Right lobe of liver (tissue), 6 donors: ENCODE results near the gene NFKB1. TPM values are rescaled to one million over a fixed set of nuclear protein-coding genes. Genes with fewer than 3 reads are reported as not detected.
A peak's percentile ranks its signal among the peaks of the same experiment; 100 is the strongest.

Experiments
- ATAC-seq, 4 donors: fragments of 200-7000 bp; cut with Tn5 transposase; one replicate each; pipeline ENCODE4 v1.9.1; 2020; ENCODE audit warnings: mild to moderate bottlenecking in 4 of 4, moderate library complexity in 4 of 4
- DNase-seq, 3 donors: peaks; one replicate each; pipeline ENCODE4 v3.0.0-alpha.2; 2020
- H3K27ac ChIP-seq, 3 donors: fragments of 200-600 bp; one replicate each; pipeline ENCODE4 v1.8.0; 2022
- H3K27me3 ChIP-seq, 2 donors: fragments of 200-600 bp; one replicate each; pipeline ENCODE4 v1.8.0; 2022
- H3K36me3 ChIP-seq, 4 donors: fragments of 200-600 bp; sonication (generic) in 1 of 4; one replicate each; pipeline versions ENCODE4 v1.5.1 to v1.8.0; 2017 to 2022; ENCODE audit warnings: control low read depth in 1 of 4
- H3K4me1 ChIP-seq, 4 donors: fragments of 200-600 bp; sonication (generic) in 1 of 4; one replicate each; pipeline versions ENCODE4 v1.5.1 to v1.8.0; 2017 to 2022; ENCODE audit warnings: control low read depth in 1 of 4
- H3K4me3 ChIP-seq, 3 donors: fragments of 200-600 bp; one replicate each; pipeline ENCODE4 v1.8.0; 2022
- H3K9me3 ChIP-seq, 4 donors: fragments of 200-600 bp; sonication (generic) in 1 of 4; one replicate each; pipeline versions ENCODE4 v1.5.1 to v1.8.0; 2017 to 2022; ENCODE audit warnings: control low read depth in 1 of 4
- CTCF ChIP-seq, 4 donors: fragments of 200-600 bp in 3 of 4; fragments of 450-650 bp in 1 of 4; IDR thresholded peaks; one replicate each; pipeline versions ENCODE4 v1.5.1 to v1.8.0; 2016 to 2022; ENCODE audit warnings: antibody characterized with exemption in 4 of 4, mild to moderate bottlenecking in 2 of 4
- POLR2A ChIP-seq: fragments of 450-650 bp; IDR thresholded peaks from one replicate; pipeline ENCODE4 v1.6.1; 2017; ENCODE audit warnings: antibody characterized with exemption, mild to moderate bottlenecking
- WGBS: methylation state at CpG from one replicate; pipeline ENCODE4 v1.1.6; 2018; ENCODE audit warnings: low coverage, low lambda C conversion rate; ENCODE audit not compliant: insufficient coverage; ENCODE audit errors: missing lambda C conversion rate; 5-methylcytosine and 5-hydroxymethylcytosine counted together
- intact Hi-C, 2 donors: fragments of 100-400 bp; cut with DNase I; formaldehyde crosslinking; loops; one replicate each; pipeline versions ENCODE4 v1.11.2 to v1.14.1; 2022
- total RNA-seq, 6 experiments: library from RNA; depleted of rRNA in 2 of 6; stranded (reverse); fragments of >200 nt in 2 of 6; fragmentation: NEBNext Ultra II Directional in 3 of 6; extraction: Animal tissue kit (Norgen Biotek cat#: 25700) in 3 of 6; gene quantifications; one replicate each; pipeline versions ENCODE4 v1.1.0 to v1.2.4, GENCODE V29; 2016 to 2023
- donor health status: DM: no; HTN: yes; CAD: no.
- donor health status: DM: no; HTN: no; CAD: no.
- donor health status: DM: no; HTN: no; CAD: no.
- donor health status: DM: no; HTN: yes; CAD: no.
- donor health status: DM: no; HTN: yes; CAD: no.

Gene NFKB1
- total RNA-seq, 6 experiments from 2014 or later = 13.8 to 48.6 (median 17.5) TPM

DNA sequence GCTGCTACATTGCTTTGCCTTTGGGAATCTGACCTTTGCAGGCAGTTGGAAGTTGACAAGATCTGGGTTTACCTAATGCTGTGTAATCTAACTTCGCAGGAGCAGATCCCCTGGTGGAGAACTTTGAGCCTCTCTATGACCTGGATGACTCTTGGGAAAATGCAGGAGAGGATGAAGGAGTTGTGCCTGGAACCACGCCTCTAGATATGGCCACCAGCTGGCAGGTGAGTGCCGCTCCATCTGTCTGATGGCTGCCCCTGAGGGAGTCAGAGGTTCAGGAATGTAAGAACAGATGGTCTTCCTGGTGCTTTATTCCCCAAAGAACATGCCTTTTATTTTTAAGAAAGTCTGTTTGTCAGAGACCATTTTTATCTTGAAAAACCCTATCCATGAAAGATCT, 109.3 kb downstream of the NFKB1 start:
- intact Hi-C loops = loop anchor here in 1 of 2 donors (10.0 kb wide), 1 partner anchor 394 kb away; no protein-coding TSS in a partner anchor
- ATAC-seq (no peak), DNase-seq (no peak)
- no peaks in the 10 kb centered on the region for H3K9me3 ChIP-seq
- H3K36me3 ChIP-seq = peaks cover 12 to 84% (median 35%) of the 10 kb centered on the region in 4 donors
- WGBS = 72% methylated on average over 3 of the region's 3 CpGs
- TF ChIP-seq CTCF (IDR thresholded peaks at IDR 0.05) (no peak), POLR2A (no peak)
- no peaks in the 10 kb centered on the region for H3K4me1 ChIP-seq
- H3K27me3 ChIP-seq = no peaks in the 10 kb centered on the region
- no peak overlapping the region for H3K27ac ChIP-seq
- H3K4me3 ChIP-seq = no peak overlapping the region

GRCh38 chr4:102612210-102612609, 111.1 kb downstream of the NFKB1 start:
- peaks cover 12 to 89% (median 34%) of the 10 kb centered on the region in 4 donors for H3K36me3 ChIP-seq
- intact Hi-C loops = loop anchor here in 1 of 2 donors (10.0 kb wide), 1 partner anchor 393 kb away; no protein-coding TSS in a partner anchor
- no peak for TF ChIP-seq CTCF (IDR thresholded peaks at IDR 0.05)
- no peak for TF ChIP-seq POLR2A

GRCh38 chr4:102612824-102613366, 111.7 kb downstream of the NFKB1 start:
- TF ChIP-seq CTCF (IDR thresholded peaks at IDR 0.05) (no peak), POLR2A (no peak)
- peak; percentile 55 to 72 (median 62) for ATAC-seq
- Histone ChIP-seq H3K27ac (peak overlapping the region in 1 of 3 donors; percentile 49), H3K27me3 (no peaks in the 10 kb centered on the region), H3K9me3 (no peaks in the 10 kb centered on the region), H3K4me3 (no peak overlapping the region), H3K36me3 (peaks cover 12 to 82% (median 30%) of the 10 kb centered on the region in 4 donors), H3K4me1 (no peaks in the 10 kb centered on the region)
- 43% methylated on average over 11 of the region's 11 CpGs for WGBS
- intact Hi-C loops = loop anchor here in 1 of 2 donors (10.0 kb wide), 1 partner anchor 392 kb away; no protein-coding TSS in a partner anchor
- DNase-seq = no peak

More at GRCh38 chr4:102612210-102612609, 111.1 kb downstream of the NFKB1 start:
- ATAC-seq (no peak), DNase-seq (no peak)
- Histone ChIP-seq H3K9me3 (no peaks in the 10 kb centered on the region), H3K4me3 (no peak overlapping the region), H3K4me1 (no peaks in the 10 kb centered on the region), H3K27me3 (no peaks in the 10 kb centered on the region), H3K27ac (peak overlapping the region in 1 of 3 donors; percentile 49)
- 85% methylated on average over 2 of the region's 2 CpGs for WGBS

DNA sequence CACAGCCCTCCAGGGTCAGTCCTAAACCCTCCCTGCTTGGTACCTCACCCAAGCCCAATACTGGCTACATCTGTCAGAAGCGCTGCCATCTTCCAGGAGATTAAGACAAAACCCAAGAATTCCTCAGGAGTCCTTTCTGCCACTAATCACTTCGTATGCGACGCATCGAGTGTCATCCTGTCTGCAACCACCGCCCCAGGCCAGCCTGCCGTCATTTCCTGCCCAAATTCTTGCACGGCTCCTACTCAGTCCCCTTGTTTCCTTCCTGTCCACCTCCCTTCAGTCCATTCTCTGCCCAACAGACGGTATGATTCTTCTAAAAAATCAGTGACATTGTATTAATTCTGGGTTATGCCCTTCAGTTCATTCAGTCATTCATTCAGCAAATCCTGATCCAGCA, 113.6 kb downstream of the NFKB1 start:
- Histone ChIP-seq H3K27me3 (no peaks in the 10 kb centered on the region), H3K9me3 (no peaks in the 10 kb centered on the region), H3K4me1 (no peaks in the 10 kb centered on the region), H3K27ac (peak overlapping the region in 1 of 3 donors; percentile 31), H3K4me3 (no peak overlapping the region), H3K36me3 (peaks cover 12 to 63% (median 28%) of the 10 kb centered on the region in 4 donors)
- peak; percentile 50 to 60 (median 53) for ATAC-seq
- TF ChIP-seq POLR2A (no peak), CTCF (IDR thresholded peaks at IDR 0.05) (no peak)
- WGBS = 57% methylated on average over 8 of the region's 9 CpGs
- intact Hi-C loops = loop anchor here in 1 of 2 donors (10.0 kb wide), 1 partner anchor 390 kb away; no protein-coding TSS in a partner anchor
- no peak for DNase-seq
